Measurements from ENCODE around the gene TECRL.

GRCh38 chr4:64407000-64407399 lies 2.2 kb downstream of the TECRL start:
- TF ChIP-seq EZH2 (IDR thresholded peaks at IDR 0.05; ENCODE audit: insufficient read depth, poor library complexity, severe bottlenecking) (no peak), EZH2phosphoT487 (IDR thresholded peaks at IDR 0.05; ENCODE audit: insufficient read depth, low read depth) (no peak)

All from GM23248 (cell line).